ENCODE data around the gene IL17F. TPM values are rescaled to one million over a fixed set of nuclear protein-coding genes. Genes with fewer than 3 reads are reported as not detected.

Gene IL17F
- polyA plus RNA-seq, 1 of the 3 experiments (the other 2 are of a cell fraction), result not detected

DNA sequence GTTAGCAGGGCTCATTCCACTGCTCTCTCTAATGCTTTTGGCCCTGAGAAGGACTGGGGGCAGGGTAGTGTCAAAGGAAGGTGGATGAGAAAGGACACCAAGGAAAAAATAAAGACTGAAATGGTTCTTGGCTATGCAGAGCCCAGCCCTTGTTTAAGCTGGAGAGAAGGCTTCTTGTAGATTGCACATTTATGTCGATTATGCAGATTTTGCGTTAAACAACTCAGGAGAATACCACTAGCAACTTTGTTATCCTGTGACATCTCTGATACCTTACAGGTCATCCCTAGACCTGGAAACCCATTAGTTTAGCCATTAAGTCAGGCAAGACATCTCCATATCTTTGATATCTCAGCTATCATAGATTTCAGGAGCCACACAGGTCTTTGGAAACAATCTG is 11.1 kb upstream of the IL17F start:
- H4K20me1 ChIP-seq (ENCODE audit: insufficient read depth), result no peaks in the 10 kb centered on the region
- no peak overlapping the region for H2AFZ ChIP-seq (ENCODE audit: low read depth)
- no peak overlapping the region for H3K9ac ChIP-seq
- no peaks in the 10 kb centered on the region for H3K79me2 ChIP-seq (ENCODE audit: insufficient read depth)
- H3K4me3 ChIP-seq (ENCODE audit: low read depth in 2 of 2, low read length in 1 of 2), result no peak overlapping the region
- H3K27ac ChIP-seq (ENCODE audit: low read depth in 2 of 2, low read length in 1 of 2), result no peak overlapping the region
- H3K27me3 ChIP-seq (ENCODE audit: insufficient read depth), result peaks cover 44% of the 10 kb centered on the region; the same call in 1 of the 2 replicates
- TF ChIP-seq, protein P1, sequence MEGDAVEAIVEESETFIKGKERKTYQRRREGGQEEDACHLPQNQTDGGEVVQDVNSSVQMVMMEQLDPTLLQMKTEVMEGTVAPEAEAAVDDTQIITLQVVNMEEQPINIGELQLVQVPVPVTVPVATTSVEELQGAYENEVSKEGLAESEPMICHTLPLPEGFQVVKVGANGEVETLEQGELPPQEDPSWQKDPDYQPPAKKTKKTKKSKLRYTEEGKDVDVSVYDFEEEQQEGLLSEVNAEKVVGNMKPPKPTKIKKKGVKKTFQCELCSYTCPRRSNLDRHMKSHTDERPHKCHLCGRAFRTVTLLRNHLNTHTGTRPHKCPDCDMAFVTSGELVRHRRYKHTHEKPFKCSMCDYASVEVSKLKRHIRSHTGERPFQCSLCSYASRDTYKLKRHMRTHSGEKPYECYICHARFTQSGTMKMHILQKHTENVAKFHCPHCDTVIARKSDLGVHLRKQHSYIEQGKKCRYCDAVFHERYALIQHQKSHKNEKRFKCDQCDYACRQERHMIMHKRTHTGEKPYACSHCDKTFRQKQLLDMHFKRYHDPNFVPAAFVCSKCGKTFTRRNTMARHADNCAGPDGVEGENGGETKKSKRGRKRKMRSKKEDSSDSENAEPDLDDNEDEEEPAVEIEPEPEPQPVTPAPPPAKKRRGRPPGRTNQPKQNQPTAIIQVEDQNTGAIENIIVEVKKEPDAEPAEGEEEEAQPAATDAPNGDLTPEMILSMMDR (IDR thresholded peaks at IDR 0.05), result no peak
- no peak for DNase-seq
- no peaks in the 10 kb centered on the region for H3K9me2 ChIP-seq
- no peaks in the 10 kb centered on the region for H3F3A ChIP-seq (replicated peaks; ENCODE audit: insufficient read depth)
- no peaks in the 10 kb centered on the region; a peak in 1 of 4 replicates for H3K4me1 ChIP-seq (ENCODE audit: control insufficient read depth in 1 of 2, insufficient read depth in 2 of 2, low read depth in 1 of 2, low read length in 1 of 2)
- H3K9me3 ChIP-seq, result no peaks in the 10 kb centered on the region
- WGBS (ENCODE audit: low lambda C conversion rate), result 95% methylated on average over 2 of the region's 2 CpGs
- POLR2A ChIA-PET, result no interaction called here
- CTCF ChIA-PET, result interaction anchor here (0.8 to 4.6 kb wide), 2 partner anchors 8 to 22 kb away, joined by 3 to 36 read pairs; no protein-coding TSS in a partner anchor
- H3K36me3 ChIP-seq (replicated peaks in 1 of 2; ENCODE audit: control insufficient read depth in 1 of 2, insufficient read depth in 2 of 2, low read length in 1 of 2), result no peaks in the 10 kb centered on the region
- no peak overlapping the region for H3K4me2 ChIP-seq

DNA sequence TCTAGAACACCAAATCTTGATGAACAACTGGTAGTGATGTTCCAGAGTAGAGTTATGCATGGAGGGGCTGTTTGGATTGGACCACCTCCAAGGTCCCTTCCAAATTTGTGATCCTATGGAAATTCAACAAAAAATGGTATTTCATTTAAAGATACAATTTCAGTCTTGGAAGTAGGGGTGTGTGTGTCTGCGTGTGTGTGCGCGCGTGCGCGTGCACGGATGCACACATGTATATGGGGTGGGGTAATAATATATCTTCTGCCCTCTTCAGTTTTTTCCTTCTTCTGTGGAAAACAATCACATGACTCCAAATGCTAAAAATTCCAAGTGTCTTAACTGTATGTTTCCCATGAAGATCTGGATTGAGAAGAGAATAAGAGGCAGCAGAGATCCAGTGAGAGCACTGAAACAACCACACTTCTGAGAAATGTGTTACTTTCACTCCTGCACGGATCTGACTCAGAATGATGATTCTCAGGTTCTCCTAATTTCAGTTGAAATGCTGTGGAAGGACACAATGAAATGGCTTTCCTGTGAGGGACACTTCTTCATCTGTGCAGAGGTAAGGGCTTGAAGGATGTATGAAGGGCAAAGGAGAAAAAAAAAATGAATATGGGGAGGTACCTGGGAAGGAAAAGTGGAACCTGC is 10.6 kb upstream of the IL17F start:
- WGBS (ENCODE audit: low lambda C conversion rate), result 86% methylated on average over 8 of the region's 8 CpGs
- Histone ChIP-seq H3K27me3 (ENCODE audit: insufficient read depth) (peaks cover 46% of the 10 kb centered on the region; the same call in 1 of the 2 replicates), H4K20me1 (ENCODE audit: insufficient read depth) (no peaks in the 10 kb centered on the region), H3K79me2 (ENCODE audit: insufficient read depth) (no peaks in the 10 kb centered on the region), H3K9me2 (no peaks in the 10 kb centered on the region), H3K4me3 (ENCODE audit: low read depth in 2 of 2, low read length in 1 of 2) (no peak overlapping the region), H3K27ac (ENCODE audit: low read depth in 2 of 2, low read length in 1 of 2) (no peak overlapping the region), H3K9me3 (no peaks in the 10 kb centered on the region), H3K4me1 (ENCODE audit: control insufficient read depth in 1 of 2, insufficient read depth in 2 of 2, low read depth in 1 of 2, low read length in 1 of 2) (no peaks in the 10 kb centered on the region; a peak in 1 of 4 replicates), H3K9ac (no peak overlapping the region), H3F3A (replicated peaks; ENCODE audit: insufficient read depth) (no peaks in the 10 kb centered on the region), H3K36me3 (replicated peaks in 1 of 2; ENCODE audit: control insufficient read depth in 1 of 2, insufficient read depth in 2 of 2, low read length in 1 of 2) (no peaks in the 10 kb centered on the region), H2AFZ (ENCODE audit: low read depth) (no peak overlapping the region), H3K4me2 (no peak overlapping the region)
- ChIA-PET CTCF (interaction anchor here (0.7 to 4.6 kb wide), 3 partner anchors 9 to 192 kb away, joined by 3 to 36 read pairs (median 3); no protein-coding TSS in a partner anchor), POLR2A (no interaction called here)
- DNase-seq, result no peak
- no peak for TF ChIP-seq GABPA (IDR thresholded peaks at IDR 0.05; ENCODE audit: low read depth)
- TF ChIP-seq MXI1 (IDR thresholded peaks at IDR 0.05; ENCODE audit: low read depth, low read length), result no peak
- no peak for TF ChIP-seq GATA2 (CRISPR knock-in tag; IDR thresholded peaks at IDR 0.05)
- no peak for TF ChIP-seq SIN3A (IDR thresholded peaks at IDR 0.05; ENCODE audit: borderline replicate concordance, low read depth, low read length)
- no peak for TF ChIP-seq MEF2A (IDR thresholded peaks at IDR 0.05; ENCODE audit: borderline replicate concordance, low read depth)
- TF ChIP-seq, protein P2, sequence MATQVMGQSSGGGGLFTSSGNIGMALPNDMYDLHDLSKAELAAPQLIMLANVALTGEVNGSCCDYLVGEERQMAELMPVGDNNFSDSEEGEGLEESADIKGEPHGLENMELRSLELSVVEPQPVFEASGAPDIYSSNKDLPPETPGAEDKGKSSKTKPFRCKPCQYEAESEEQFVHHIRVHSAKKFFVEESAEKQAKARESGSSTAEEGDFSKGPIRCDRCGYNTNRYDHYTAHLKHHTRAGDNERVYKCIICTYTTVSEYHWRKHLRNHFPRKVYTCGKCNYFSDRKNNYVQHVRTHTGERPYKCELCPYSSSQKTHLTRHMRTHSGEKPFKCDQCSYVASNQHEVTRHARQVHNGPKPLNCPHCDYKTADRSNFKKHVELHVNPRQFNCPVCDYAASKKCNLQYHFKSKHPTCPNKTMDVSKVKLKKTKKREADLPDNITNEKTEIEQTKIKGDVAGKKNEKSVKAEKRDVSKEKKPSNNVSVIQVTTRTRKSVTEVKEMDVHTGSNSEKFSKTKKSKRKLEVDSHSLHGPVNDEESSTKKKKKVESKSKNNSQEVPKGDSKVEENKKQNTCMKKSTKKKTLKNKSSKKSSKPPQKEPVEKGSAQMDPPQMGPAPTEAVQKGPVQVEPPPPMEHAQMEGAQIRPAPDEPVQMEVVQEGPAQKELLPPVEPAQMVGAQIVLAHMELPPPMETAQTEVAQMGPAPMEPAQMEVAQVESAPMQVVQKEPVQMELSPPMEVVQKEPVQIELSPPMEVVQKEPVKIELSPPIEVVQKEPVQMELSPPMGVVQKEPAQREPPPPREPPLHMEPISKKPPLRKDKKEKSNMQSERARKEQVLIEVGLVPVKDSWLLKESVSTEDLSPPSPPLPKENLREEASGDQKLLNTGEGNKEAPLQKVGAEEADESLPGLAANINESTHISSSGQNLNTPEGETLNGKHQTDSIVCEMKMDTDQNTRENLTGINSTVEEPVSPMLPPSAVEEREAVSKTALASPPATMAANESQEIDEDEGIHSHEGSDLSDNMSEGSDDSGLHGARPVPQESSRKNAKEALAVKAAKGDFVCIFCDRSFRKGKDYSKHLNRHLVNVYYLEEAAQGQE (IDR thresholded peaks at IDR 0.05; ENCODE audit: low read depth, low read length), result no peak
- TF ChIP-seq, protein P3, sequence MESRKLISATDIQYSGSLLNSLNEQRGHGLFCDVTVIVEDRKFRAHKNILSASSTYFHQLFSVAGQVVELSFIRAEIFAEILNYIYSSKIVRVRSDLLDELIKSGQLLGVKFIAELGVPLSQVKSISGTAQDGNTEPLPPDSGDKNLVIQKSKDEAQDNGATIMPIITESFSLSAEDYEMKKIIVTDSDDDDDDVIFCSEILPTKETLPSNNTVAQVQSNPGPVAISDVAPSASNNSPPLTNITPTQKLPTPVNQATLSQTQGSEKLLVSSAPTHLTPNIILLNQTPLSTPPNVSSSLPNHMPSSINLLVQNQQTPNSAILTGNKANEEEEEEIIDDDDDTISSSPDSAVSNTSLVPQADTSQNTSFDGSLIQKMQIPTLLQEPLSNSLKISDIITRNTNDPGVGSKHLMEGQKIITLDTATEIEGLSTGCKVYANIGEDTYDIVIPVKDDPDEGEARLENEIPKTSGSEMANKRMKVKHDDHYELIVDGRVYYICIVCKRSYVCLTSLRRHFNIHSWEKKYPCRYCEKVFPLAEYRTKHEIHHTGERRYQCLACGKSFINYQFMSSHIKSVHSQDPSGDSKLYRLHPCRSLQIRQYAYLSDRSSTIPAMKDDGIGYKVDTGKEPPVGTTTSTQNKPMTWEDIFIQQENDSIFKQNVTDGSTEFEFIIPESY (IDR thresholded peaks at IDR 0.05; ENCODE audit: borderline replicate concordance, low read depth), result no peak
- TF ChIP-seq ELF1 (IDR thresholded peaks at IDR 0.05), result no peak
- TF ChIP-seq, protein P1 (IDR thresholded peaks at IDR 0.05), result no peak
- TF ChIP-seq, protein P4, sequence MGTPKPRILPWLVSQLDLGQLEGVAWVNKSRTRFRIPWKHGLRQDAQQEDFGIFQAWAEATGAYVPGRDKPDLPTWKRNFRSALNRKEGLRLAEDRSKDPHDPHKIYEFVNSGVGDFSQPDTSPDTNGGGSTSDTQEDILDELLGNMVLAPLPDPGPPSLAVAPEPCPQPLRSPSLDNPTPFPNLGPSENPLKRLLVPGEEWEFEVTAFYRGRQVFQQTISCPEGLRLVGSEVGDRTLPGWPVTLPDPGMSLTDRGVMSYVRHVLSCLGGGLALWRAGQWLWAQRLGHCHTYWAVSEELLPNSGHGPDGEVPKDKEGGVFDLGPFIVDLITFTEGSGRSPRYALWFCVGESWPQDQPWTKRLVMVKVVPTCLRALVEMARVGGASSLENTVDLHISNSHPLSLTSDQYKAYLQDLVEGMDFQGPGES (IDR thresholded peaks at IDR 0.05; ENCODE audit: low read depth, low read length), result no peak
- TF ChIP-seq NRF1 (IDR thresholded peaks at IDR 0.05; ENCODE audit: low read depth, low read length), result no peak
- TF ChIP-seq, protein P5, sequence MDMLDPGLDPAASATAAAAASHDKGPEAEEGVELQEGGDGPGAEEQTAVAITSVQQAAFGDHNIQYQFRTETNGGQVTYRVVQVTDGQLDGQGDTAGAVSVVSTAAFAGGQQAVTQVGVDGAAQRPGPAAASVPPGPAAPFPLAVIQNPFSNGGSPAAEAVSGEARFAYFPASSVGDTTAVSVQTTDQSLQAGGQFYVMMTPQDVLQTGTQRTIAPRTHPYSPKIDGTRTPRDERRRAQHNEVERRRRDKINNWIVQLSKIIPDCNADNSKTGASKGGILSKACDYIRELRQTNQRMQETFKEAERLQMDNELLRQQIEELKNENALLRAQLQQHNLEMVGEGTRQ (IDR thresholded peaks at IDR 0.05; ENCODE audit: borderline replicate concordance, low read depth, low read length), result no peak
- no peak for TF ChIP-seq TAF1 (IDR thresholded peaks at IDR 0.05; ENCODE audit: borderline replicate concordance, low read depth, low read length)

Measured in SK-N-SH (cell line).